Mesenchymal stem cell (in vitro differentiated cells and primary cell): Measurements from ENCODE around the gene DHX34.
A peak's percentile ranks its signal among the peaks of the same experiment; 100 is the strongest.

ENCODE experiments used
- DNase-seq: peaks from one replicate; pipeline ENCODE4 v3.0.0-alpha.2; 2013
- H2AFZ ChIP-seq: one replicate; pipeline ENCODE4 v1.6.1; 2013; ENCODE audit warnings: low read depth, mild to moderate bottlenecking, control low read depth, inconsistent platforms, low read length, moderate library complexity
- H2AK5ac ChIP-seq: 2 replicates; pipeline ENCODE4 v1.6.1; 2013; ENCODE audit warnings: low read length, moderate library complexity, mild to moderate bottlenecking, inconsistent platforms; ENCODE audit not compliant: severe bottlenecking
- H2BK120ac ChIP-seq: one replicate; pipeline ENCODE4 v1.6.1; 2013; ENCODE audit warnings: low read depth, mild to moderate bottlenecking, inconsistent platforms, low read length, moderate library complexity
- H2BK12ac ChIP-seq, 2 experiments: one replicate each; pipeline ENCODE4 v1.6.1; 2013; ENCODE audit warnings: inconsistent platforms in 2 of 2, low read length in 2 of 2, mild to moderate bottlenecking in 2 of 2, moderate library complexity in 2 of 2, control low read depth in 1 of 2
- H2BK15ac ChIP-seq: one replicate; pipeline ENCODE4 v1.6.1; 2013; ENCODE audit warnings: mild to moderate bottlenecking, low read depth, inconsistent platforms; ENCODE audit not compliant: poor library complexity, severe bottlenecking
- H2BK5ac ChIP-seq: 2 replicates; pipeline ENCODE4 v1.6.1; 2013; ENCODE audit warnings: low read depth, mild to moderate bottlenecking, low read length, control low read depth, inconsistent platforms; ENCODE audit not compliant: poor library complexity, severe bottlenecking
- H3K14ac ChIP-seq, 2 experiments: one replicate each; pipeline ENCODE4 v1.6.1; 2013; ENCODE audit warnings: inconsistent platforms in 2 of 2, low read length in 2 of 2, control low read depth in 1 of 2, mild to moderate bottlenecking in 1 of 2, moderate library complexity in 1 of 2
- H3K18ac ChIP-seq, 2 experiments: one replicate each; pipeline ENCODE4 v1.6.1; 2013; ENCODE audit warnings: inconsistent platforms in 2 of 2, low read length in 2 of 2, control low read depth in 1 of 2, low read depth in 1 of 2, mild to moderate bottlenecking in 1 of 2
- H3K23ac ChIP-seq, 2 experiments: one replicate each; pipeline ENCODE4 v1.6.1; 2013; ENCODE audit warnings: inconsistent platforms in 2 of 2, low read length in 2 of 2, mild to moderate bottlenecking in 2 of 2, moderate library complexity in 2 of 2, control low read depth in 1 of 2
- H3K27ac ChIP-seq: 2 replicates; pipeline ENCODE4 v1.5.1; 2013; ENCODE audit warnings: mild to moderate bottlenecking, moderate library complexity, low read length, control low read depth, inconsistent platforms; ENCODE audit not compliant: poor library complexity, severe bottlenecking
- H3K27me3 ChIP-seq, 2 experiments: 2 replicates each; pipeline versions ENCODE4 v1.6.1 to v1.7.0; 2013; ENCODE audit warnings: low read length in 2 of 2, mild to moderate bottlenecking in 2 of 2, moderate library complexity in 2 of 2, control low read depth in 1 of 2, inconsistent platforms in 1 of 2; ENCODE audit not compliant: control insufficient read depth in 1 of 2, insufficient read depth in 1 of 2
- H3K36me3 ChIP-seq, 2 experiments: 2 replicates each; pipeline versions ENCODE4 v1.6.1 to v1.7.0; 2013; ENCODE audit warnings: low read length in 2 of 2, control low read depth in 1 of 2, inconsistent platforms in 1 of 2, low read depth in 1 of 2, mild to moderate bottlenecking in 1 of 2; ENCODE audit not compliant: insufficient read depth in 2 of 2, control insufficient read depth in 1 of 2
- H3K4ac ChIP-seq, 2 experiments: one replicate each; pipeline ENCODE4 v1.6.1; 2013; ENCODE audit warnings: inconsistent platforms in 2 of 2, low read length in 2 of 2, mild to moderate bottlenecking in 2 of 2, moderate library complexity in 2 of 2, control low read depth in 1 of 2, low read depth in 1 of 2
- H3K4me1 ChIP-seq: 2 replicates; pipeline ENCODE4 v1.6.1; 2013; ENCODE audit warnings: low read depth, low read length, control low read depth; ENCODE audit not compliant: control insufficient read depth, insufficient read depth
- H3K4me2 ChIP-seq: 2 replicates; pipeline ENCODE4 v1.6.1; 2013; ENCODE audit warnings: low read length, mild to moderate bottlenecking, inconsistent platforms; ENCODE audit not compliant: poor library complexity, severe bottlenecking
- H3K4me3 ChIP-seq, 2 experiments: 2 replicates each; pipeline versions ENCODE4 v1.5.1 to v1.7.0; 2013; ENCODE audit warnings: low read length in 2 of 2, mild to moderate bottlenecking in 2 of 2, control low read depth in 1 of 2, low read depth in 1 of 2; ENCODE audit not compliant: insufficient read depth in 1 of 2
- H3K79me1 ChIP-seq: replicated peaks from 2 replicates; pipeline ENCODE4 v1.6.1; 2013; ENCODE audit warnings: mild to moderate bottlenecking, control low read depth, low read length, inconsistent platforms; ENCODE audit not compliant: poor library complexity, severe bottlenecking
- H3K9ac ChIP-seq: 2 replicates; pipeline ENCODE4 v1.7.0; 2013; ENCODE audit warnings: mild to moderate bottlenecking, low read length, moderate library complexity
- H3K9me3 ChIP-seq: 2 replicates; pipeline ENCODE4 v1.7.0; 2013; ENCODE audit warnings: mild to moderate bottlenecking, low read length; ENCODE audit not compliant: control insufficient read depth
- H4K8ac ChIP-seq: one replicate; pipeline ENCODE4 v1.6.1; 2013; ENCODE audit warnings: inconsistent platforms, mild to moderate bottlenecking, low read length, moderate library complexity
- H4K91ac ChIP-seq: one replicate; pipeline ENCODE4 v1.6.1; 2013; ENCODE audit warnings: mild to moderate bottlenecking, low read length, inconsistent platforms
- WGBS: methylation state at CpG from one replicate; pipeline ENCODE4 v1.1.7; 2013; ENCODE audit warnings: mixed read lengths; 5-methylcytosine and 5-hydroxymethylcytosine counted together

The DHX34 gene

DNA sequence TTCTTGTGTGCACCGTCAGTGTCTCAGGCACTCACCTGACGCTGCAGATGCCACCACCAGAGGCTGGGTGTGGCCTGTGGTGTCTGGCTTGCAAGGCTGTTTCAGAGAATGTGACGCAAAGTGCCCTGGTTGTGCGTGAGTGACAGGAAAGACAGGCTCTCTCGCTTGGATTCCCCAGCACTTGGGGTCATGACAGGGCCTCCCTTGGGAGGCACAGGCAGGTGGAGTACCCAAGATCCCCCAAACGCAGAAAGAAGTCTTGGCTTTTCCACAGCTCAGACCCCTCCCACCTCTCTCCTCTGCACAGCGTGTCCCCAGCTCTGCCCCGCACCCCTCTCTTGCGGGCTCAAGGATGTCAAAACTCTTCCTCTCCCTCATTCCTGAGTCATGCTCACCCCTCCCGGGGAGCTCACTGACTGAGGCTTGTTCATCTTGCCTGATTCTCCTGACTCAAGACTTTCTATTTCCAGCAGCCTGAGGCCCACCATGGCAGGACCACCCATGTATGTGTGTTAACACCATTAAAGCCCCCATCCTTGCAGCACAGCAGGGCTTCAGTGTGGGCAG lies 21.0 kb downstream of the DHX34 start:
- Histone ChIP-seq H4K8ac (no peak overlapping the region), H2AK5ac (peak overlapping the region; percentile 7), H2BK5ac (no peak overlapping the region), H3K27me3 (no peaks in the 10 kb centered on the region), H2AFZ (no peak overlapping the region), H3K4me1 (peaks cover 18% of the 10 kb centered on the region), H3K9ac (peak overlapping the region; percentile 30), H3K4me3 (no peak overlapping the region), H2BK15ac (no peak overlapping the region), H3K23ac (no peak overlapping the region), H2BK12ac (no peak overlapping the region), H2BK120ac (no peak overlapping the region), H3K79me1 (peaks cover 33% of the 10 kb centered on the region), H3K36me3 (peaks cover 67 to 71% of the 10 kb centered on the region in 2 experiments), H3K4ac (no peak overlapping the region), H3K9me3 (no peaks in the 10 kb centered on the region), H3K14ac (peak overlapping the region in 1 of 2 experiments; percentile 49), H4K91ac (no peak overlapping the region), H3K27ac (peak overlapping the region; percentile 45), H3K4me2 (no peak overlapping the region), H3K18ac (no peak overlapping the region)
- peak; percentile 65 for DNase-seq
- WGBS: 85% methylated on average over 10 of the region's 10 CpGs

GRCh38 chr19:47371261-47371660 lies 22.1 kb downstream of the DHX34 start:
- Histone ChIP-seq H3K9me3 (no peaks in the 10 kb centered on the region), H3K4ac (no peak overlapping the region), H2BK12ac (no peak overlapping the region), H3K4me2 (no peak overlapping the region), H2AFZ (no peak overlapping the region), H3K4me3 (no peak overlapping the region), H4K91ac (peak overlapping the region; percentile 18), H2BK120ac (no peak overlapping the region), H2AK5ac (peak overlapping the region; percentile 49), H3K27me3 (no peaks in the 10 kb centered on the region), H2BK5ac (no peak overlapping the region), H3K79me1 (peaks cover 42% of the 10 kb centered on the region), H3K4me1 (peaks cover 24% of the 10 kb centered on the region), H4K8ac (no peak overlapping the region), H3K18ac (no peak overlapping the region), H2BK15ac (no peak overlapping the region), H3K27ac (no peak overlapping the region), H3K23ac (no peak overlapping the region), H3K14ac (no peak overlapping the region), H3K9ac (peak overlapping the region; percentile 30), H3K36me3 (peaks cover 71 to 77% of the 10 kb centered on the region in 2 experiments)
- 97% methylated on average over 9 of the region's 9 CpGs for WGBS
- DNase-seq: no peak

DNA sequence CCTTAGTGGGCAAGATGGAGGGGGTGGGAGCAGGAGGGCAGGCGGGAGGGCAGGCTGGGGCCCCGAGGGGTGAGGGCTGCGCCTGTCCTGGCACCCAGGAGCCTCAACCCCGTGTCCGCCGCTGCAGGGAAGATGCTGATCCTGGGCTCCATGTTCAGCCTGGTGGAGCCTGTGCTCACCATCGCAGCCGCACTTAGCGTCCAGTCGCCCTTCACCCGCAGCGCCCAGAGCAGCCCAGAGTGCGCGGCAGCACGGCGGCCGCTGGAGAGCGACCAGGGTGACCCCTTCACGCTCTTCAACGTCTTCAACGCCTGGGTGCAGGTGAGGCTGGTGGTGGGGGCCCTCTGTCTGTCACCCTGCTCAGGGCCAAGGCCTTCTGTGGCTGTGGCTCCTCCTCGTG lies 23.5 kb downstream of the DHX34 start:
- WGBS: 98% methylated on average over 22 of the region's 22 CpGs
- H3K9me3 ChIP-seq: no peaks in the 10 kb centered on the region
- no peak overlapping the region for H3K27ac ChIP-seq

DNA sequence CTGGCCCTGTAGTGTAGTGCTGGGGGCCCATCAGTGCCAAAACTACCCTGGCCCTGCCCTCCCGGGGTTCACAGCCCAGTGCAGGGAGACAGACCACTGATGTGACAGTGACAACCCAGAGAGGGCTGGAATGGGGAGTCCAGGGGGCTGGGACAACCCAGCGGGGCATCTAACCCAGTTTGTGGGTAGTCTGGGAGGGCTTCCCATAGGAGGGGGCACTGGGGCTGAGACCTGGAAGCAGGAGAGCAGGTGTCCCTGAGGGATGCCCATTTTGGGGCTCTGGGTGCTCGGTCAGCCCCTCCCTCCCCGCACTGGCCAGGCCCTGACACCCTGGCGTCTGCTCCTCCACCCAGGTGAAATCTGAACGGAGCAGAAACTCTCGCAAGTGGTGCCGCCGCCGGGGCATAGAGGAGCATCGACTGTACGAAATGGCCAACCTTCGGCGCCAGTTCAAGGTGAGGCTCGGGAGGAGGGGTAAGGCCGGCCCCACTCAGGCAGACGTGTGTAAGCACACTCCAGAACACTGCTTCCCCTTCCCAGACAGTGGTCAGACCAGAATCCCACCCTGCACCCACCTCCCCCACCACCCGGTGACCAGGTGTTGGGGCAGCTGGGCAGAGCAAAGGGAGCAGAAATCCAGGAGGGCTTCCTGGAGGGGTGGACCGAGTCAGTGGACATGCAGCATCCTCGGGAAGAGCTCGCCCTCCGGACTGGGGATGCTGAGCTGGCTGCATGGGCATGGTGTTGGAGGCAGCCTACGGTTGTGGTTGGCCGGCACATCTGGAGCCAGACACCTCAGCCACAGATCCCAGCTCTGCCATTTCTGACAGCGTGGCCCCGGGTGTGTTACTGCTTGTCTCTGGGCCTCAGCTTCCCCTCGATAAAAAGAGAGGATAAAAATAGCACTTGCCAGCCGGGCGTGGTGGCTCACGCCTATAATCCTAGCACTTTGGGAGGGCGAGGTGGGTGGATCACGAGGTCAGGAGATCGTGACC lies 24.4 kb downstream of the DHX34 start:
- no peak overlapping the region for H2BK12ac ChIP-seq
- H3K4me3 ChIP-seq: no peak overlapping the region
- H3K79me1 ChIP-seq: peaks cover 44% of the 10 kb centered on the region
- H3K23ac ChIP-seq: no peak overlapping the region
- H3K27me3 ChIP-seq: no peaks in the 10 kb centered on the region
- WGBS: 94% methylated on average over 33 of the region's 33 CpGs
- no peak overlapping the region for H3K9ac ChIP-seq
- H4K8ac ChIP-seq: peak overlapping the region; percentile 19
- no peak overlapping the region for H2AK5ac ChIP-seq
- DNase-seq: no peak
- H3K9me3 ChIP-seq: no peaks in the 10 kb centered on the region
- H3K4me2 ChIP-seq: no peak overlapping the region
- H3K36me3 ChIP-seq: peaks cover 88% of the 10 kb centered on the region in 2 experiments
- no peak overlapping the region for H2BK15ac ChIP-seq
- no peak overlapping the region for H3K18ac ChIP-seq
- H2AFZ ChIP-seq: no peak overlapping the region
- no peak overlapping the region for H2BK5ac ChIP-seq
- H3K4me1 ChIP-seq: peaks cover 30% of the 10 kb centered on the region
- no peak overlapping the region for H3K27ac ChIP-seq
- H4K91ac ChIP-seq: no peak overlapping the region
- H3K4ac ChIP-seq: no peak overlapping the region
- no peak overlapping the region for H2BK120ac ChIP-seq
- no peak overlapping the region for H3K14ac ChIP-seq

More for the DNA sequence above, 23.5 kb downstream of the DHX34 start:
- Histone ChIP-seq H3K18ac (no peak overlapping the region), H2BK12ac (no peak overlapping the region), H4K91ac (peak overlapping the region; percentile 53), H3K9ac (no peak overlapping the region), H3K4me1 (peaks cover 30% of the 10 kb centered on the region), H3K4me2 (no peak overlapping the region), H2AK5ac (no peak overlapping the region), H3K14ac (no peak overlapping the region), H4K8ac (no peak overlapping the region), H2AFZ (no peak overlapping the region), H2BK5ac (no peak overlapping the region), H3K4me3 (no peak overlapping the region), H2BK120ac (no peak overlapping the region), H3K36me3 (peaks cover 78 to 80% of the 10 kb centered on the region in 2 experiments), H3K4ac (no peak overlapping the region), H3K23ac (no peak overlapping the region), H3K79me1 (peaks cover 43% of the 10 kb centered on the region), H2BK15ac (no peak overlapping the region), H3K27me3 (no peaks in the 10 kb centered on the region)
- no peak for DNase-seq
